H1 (cell line): ENCODE data around the gene SERP1. TPM values are rescaled to one million over a fixed set of nuclear protein-coding genes. Genes with fewer than 3 reads are reported as not detected.

Experiments used
- CTCF ChIA-PET: fragments of 300-600 bp; sonication (Branson Sonifier 250); formaldehyde crosslinking; loops from one replicate; lab custom pipeline; 2021; ENCODE audit not compliant: partially characterized antibody; lab: Charles Lee
- POLR2A ChIA-PET: fragments of 300-600 bp; sonication (Branson Sonifier 250); formaldehyde crosslinking; loops from one replicate; lab custom pipeline; 2021; ENCODE audit warnings: inconsistent platforms; ENCODE audit not compliant: partially characterized antibody; lab: Charles Lee
- DNase-seq, 2 experiments: peaks; one replicate each; pipeline versions ENCODE4 v3.0.0 to v3.0.0-alpha.2; 2010 to 2022; ENCODE audit warnings: low spot score in 2 of 2, low read depth in 1 of 2, mixed read lengths in 1 of 2
- FAIRE-seq: peaks from 2 replicates; lab custom pipeline; 2011; peaks lifted over from hg19 to GRCh38; lab: Jason Lieb, UNC
- H2AFZ ChIP-seq: 2 replicates; pipeline ENCODE4 v1.8.1; 2012; ENCODE audit warnings: low read length, inconsistent platforms
- H2AK5ac ChIP-seq: 2 replicates; pipeline ENCODE4 v1.6.1; 2013; ENCODE audit warnings: low read depth, low read length
- H2BK120ac ChIP-seq: replicated peaks from 2 replicates; pipeline ENCODE3; 2013; ENCODE audit warnings: low read depth, low read length, inconsistent platforms
- H2BK12ac ChIP-seq: 2 replicates; pipeline ENCODE4 v1.6.1; 2013; ENCODE audit warnings: low read depth, low read length
- H2BK15ac ChIP-seq: 2 replicates; pipeline ENCODE4 v1.6.1; 2013; ENCODE audit warnings: low read length
- H2BK20ac ChIP-seq: 2 replicates; pipeline ENCODE4 v1.6.1; 2013; ENCODE audit warnings: low read length
- H2BK5ac ChIP-seq: 2 replicates; pipeline ENCODE4 v1.6.1; 2013; ENCODE audit warnings: low read depth, low read length
- H3K14ac ChIP-seq: 2 replicates; pipeline ENCODE4 v1.6.1; 2013; ENCODE audit warnings: inconsistent platforms; ENCODE audit not compliant: insufficient read length
- H3K18ac ChIP-seq: 2 replicates; pipeline ENCODE4 v1.6.1; 2013; ENCODE audit warnings: low read length; ENCODE audit errors: extremely low read depth
- H3K23ac ChIP-seq: 2 replicates; pipeline ENCODE4 v1.6.1; 2013; ENCODE audit warnings: inconsistent platforms; ENCODE audit not compliant: insufficient read length
- H3K23me2 ChIP-seq: 2 replicates; pipeline ENCODE4 v1.6.1; 2013; ENCODE audit warnings: low read depth, low read length
- H3K27ac ChIP-seq: 2 replicates; pipeline ENCODE4 v1.6.1; 2011; ENCODE audit warnings: low read depth, low read length, inconsistent platforms
- H3K27me3 ChIP-seq, 4 experiments: replicated peaks in 1 of 4; 1 replicate in 1 of 4; 2 replicates in 3 of 4; pipeline versions ENCODE4 v1.6.1 to v1.8.1; 2011 to 2013; ENCODE audit warnings: low read length in 3 of 4, mild to moderate bottlenecking in 3 of 4, inconsistent platforms in 2 of 4, mixed read lengths in 2 of 4, moderate library complexity in 1 of 4; ENCODE audit not compliant: control insufficient read depth in 3 of 4, insufficient read depth in 3 of 4; ENCODE audit errors: extremely low read depth in 1 of 4
- H3K36me3 ChIP-seq, 4 experiments: 2 replicates each; pipeline versions ENCODE4 v1.6.1 to v1.8.1; 2011 to 2013; ENCODE audit warnings: mild to moderate bottlenecking in 4 of 4, low read length in 3 of 4, moderate library complexity in 2 of 4, control low read depth in 1 of 4, inconsistent platforms in 1 of 4; ENCODE audit not compliant: insufficient read depth in 4 of 4, control insufficient read depth in 2 of 4
- H3K4ac ChIP-seq: replicated peaks from 2 replicates; pipeline ENCODE3; 2013; ENCODE audit warnings: low read length, low read depth, mixed read lengths, inconsistent platforms; ENCODE audit not compliant: insufficient read length
- H3K4me1 ChIP-seq, 4 experiments: replicated peaks in 1 of 4; 1 replicate in 1 of 4; 2 replicates in 3 of 4; pipeline versions ENCODE4 v1.6.1 to v1.8.1; 2011 to 2013; ENCODE audit warnings: low read length in 3 of 4, inconsistent platforms in 2 of 4, mixed read lengths in 1 of 4; ENCODE audit not compliant: insufficient read depth in 4 of 4, control insufficient read depth in 3 of 4
- H3K4me2 ChIP-seq, 2 experiments: 2 replicates each; pipeline versions ENCODE4 v1.6.1 to v1.8.1; 2011 to 2013; ENCODE audit warnings: low read depth in 2 of 2, low read length in 2 of 2, control low read depth in 1 of 2, inconsistent platforms in 1 of 2, mild to moderate bottlenecking in 1 of 2; ENCODE audit not compliant: insufficient read depth in 1 of 2
- H3K4me3 ChIP-seq, 4 experiments: fragments of 200-600, 300-600 bp in 1 of 4; sonication (generic), shearing (Covaris generic), sonication (Bioruptor Twin) in 1 of 4; 2 replicates each; pipeline versions ENCODE4 v1.5.1 to v1.8.1; 2011 to 2016; ENCODE audit warnings: low read length in 4 of 4, low read depth in 3 of 4, control low read depth in 2 of 4, inconsistent platforms in 2 of 4, mild to moderate bottlenecking in 2 of 4, mixed read lengths in 1 of 4, moderate library complexity in 1 of 4; ENCODE audit not compliant: insufficient read depth in 2 of 4; ENCODE audit errors: extremely low read depth in 1 of 4
- H3K56ac ChIP-seq: replicated peaks from 2 replicates; pipeline ENCODE3; 2013; ENCODE audit warnings: low read depth, mild to moderate bottlenecking, mixed read lengths, low read length, inconsistent platforms; ENCODE audit not compliant: insufficient read length
- H3K79me1 ChIP-seq: 2 replicates; pipeline ENCODE4 v1.6.1; 2013; ENCODE audit warnings: low read depth, low read length, control low read depth
- H3K79me2 ChIP-seq, 2 experiments: 2 replicates each; pipeline versions ENCODE4 v1.6.1 to v1.8.1; 2012 to 2013; ENCODE audit warnings: low read length in 2 of 2, mild to moderate bottlenecking in 2 of 2, inconsistent platforms in 1 of 2; ENCODE audit not compliant: insufficient read depth in 2 of 2, control insufficient read depth in 1 of 2
- H3K9ac ChIP-seq, 4 experiments: replicated peaks in 1 of 4; 1 replicate in 1 of 4; 2 replicates in 3 of 4; pipeline versions ENCODE4 v1.6.1 to v1.8.1; 2011 to 2013; ENCODE audit warnings: low read depth in 3 of 4, low read length in 3 of 4, control low read depth in 2 of 4, mild to moderate bottlenecking in 2 of 4, moderate library complexity in 2 of 4, inconsistent platforms in 1 of 4; ENCODE audit errors: extremely low read depth in 1 of 4
- H3K9me3 ChIP-seq, 2 experiments: 2 replicates each; pipeline versions ENCODE4 v1.6.1 to v1.8.1; 2012 to 2013; ENCODE audit warnings: mild to moderate bottlenecking in 2 of 2, moderate library complexity in 2 of 2, control low read depth in 1 of 2, inconsistent platforms in 1 of 2, low read depth in 1 of 2, low read length in 1 of 2, mixed read lengths in 1 of 2; ENCODE audit not compliant: insufficient read depth in 2 of 2
- H4K20me1 ChIP-seq, 2 experiments: replicated peaks in 1 of 2; 2 replicates each; pipeline versions ENCODE3 to v1.8.1; 2011 to 2013; ENCODE audit warnings: inconsistent platforms in 2 of 2, low read length in 2 of 2, mild to moderate bottlenecking in 1 of 2; ENCODE audit not compliant: insufficient read depth in 2 of 2, control insufficient read depth in 1 of 2
- H4K5ac ChIP-seq: 2 replicates; pipeline ENCODE4 v1.6.1; 2013; ENCODE audit warnings: low read length, low read depth, mixed read lengths, inconsistent platforms; ENCODE audit not compliant: insufficient read length
- H4K8ac ChIP-seq: 2 replicates; pipeline ENCODE4 v1.8.0; 2013; ENCODE audit warnings: mild to moderate bottlenecking, moderate library complexity, low read length, inconsistent platforms; ENCODE audit not compliant: insufficient read depth; ENCODE audit errors: extremely low read depth
- H4K91ac ChIP-seq: replicated peaks from 2 replicates; pipeline ENCODE3; 2013; ENCODE audit warnings: low read length, mixed read lengths, inconsistent platforms; ENCODE audit not compliant: insufficient read length
- ATF2 ChIP-seq: IDR thresholded peaks from 2 replicates; pipeline ENCODE4 v1.6.1; 2012; ENCODE audit warnings: low read length, inconsistent platforms
- CHD2 ChIP-seq: IDR thresholded peaks from 2 replicates; pipeline ENCODE4 v1.6.1; 2012; ENCODE audit warnings: low read length, improper control_type of control experiment
- EGR1 ChIP-seq: IDR thresholded peaks from 2 replicates; pipeline ENCODE4 v1.6.1; 2011; ENCODE audit warnings: low read depth, low read length, borderline replicate concordance
- EP300 ChIP-seq, 2 experiments: IDR thresholded peaks; 1 replicate in 1 of 2; 2 replicates in 1 of 2; pipeline ENCODE4 v1.6.1; 2011 to 2012; ENCODE audit warnings: low read depth in 2 of 2, low read length in 2 of 2, mild to moderate bottlenecking in 2 of 2, borderline replicate concordance in 1 of 2, inconsistent platforms in 1 of 2, moderate library complexity in 1 of 2
- EZH2 ChIP-seq: fragments of 200-600 bp; sonication (generic); IDR thresholded peaks from 2 replicates; pipeline ENCODE4 v1.7.1; 2012; ENCODE audit warnings: low read depth, mild to moderate bottlenecking, moderate library complexity, low read length, inconsistent platforms; ENCODE audit not compliant: severe bottlenecking
- RNF2 ChIP-seq: fragments of 200-900, 300-1000 bp; sonication (generic); IDR thresholded peaks from 2 replicates; pipeline ENCODE4 v1.7.1; 2016; ENCODE audit warnings: borderline replicate concordance, low read depth, mild to moderate bottlenecking, antibody characterized with exemption, low read length; ENCODE audit not compliant: poor library complexity, severe bottlenecking; ENCODE audit errors: missing control alignments
- SIN3A ChIP-seq, 2 experiments: IDR thresholded peaks in 1 of 2; conservative IDR thresholded peaks in 1 of 2; 2 replicates each; pipeline ENCODE4 v1.6.1; 2011 to 2012; ENCODE audit warnings: low read length in 2 of 2, improper control_type of control experiment in 1 of 2, low read depth in 1 of 2, mild to moderate bottlenecking in 1 of 2
- TBP ChIP-seq: IDR thresholded peaks from 2 replicates; pipeline ENCODE4 v1.6.1; 2011; ENCODE audit warnings: low read depth, low read length, improper control_type of control experiment
- TCF12 ChIP-seq: IDR thresholded peaks from 2 replicates; pipeline ENCODE4 v1.6.1; 2011; ENCODE audit warnings: low read depth, mild to moderate bottlenecking, low read length
- WGBS, 2 experiments: shearing (Covaris generic) in 1 of 2; methylation state at CpG; one replicate each; pipeline versions ENCODE4 v1.1.6 to v1.1.7; 2013 to 2015; ENCODE audit warnings: low lambda C conversion rate in 2 of 2, mixed read lengths in 2 of 2, inconsistent platforms in 1 of 2, low coverage in 1 of 2, missing lambda C conversion rate in 1 of 2; ENCODE audit not compliant: insufficient replicate concordance in 2 of 2, insufficient coverage in 1 of 2, insufficient read length in 1 of 2; ENCODE audit errors: extremely low coverage in 1 of 2, missing lambda C conversion rate in 1 of 2; 5-methylcytosine and 5-hydroxymethylcytosine counted together
- polyA plus RNA-seq, 7 experiments: library from polyadenylated mRNA; depleted of rRNA in 3 of 7; stranded (reverse) in 5 of 7; unstranded in 2 of 7; fragments of >200 nt in 5 of 7; fragments of 200-250 nt in 2 of 7; gene quantifications; 1 replicate in 5 of 7; 2 replicates in 1 of 7; 4 replicates in 1 of 7; pipeline versions ENCODE4 v1.2.1 to v1.2.3, GENCODE V29; 2011 to 2013; ENCODE audit warnings: missing spikeins in 2 of 7, mixed read lengths in 2 of 7
- total RNA-seq: library from RNA; stranded (reverse); fragmentation: NEBNext Ultra II Directional; extraction: Animal tissue kit (Norgen Biotek cat#: 25700); gene quantifications from 2 replicates; pipeline ENCODE4 v1.2.1, GENCODE V29; 2021
- TF ChIP-seq, protein P1 (sequence below): IDR thresholded peaks from 2 replicates; pipeline ENCODE4 v1.6.1; 2011; ENCODE audit warnings: low read length, improper control_type of control experiment

Gene SERP1
- total and polyA plus RNA-seq, 2 of the 8 experiments (the other 6 are each of a cell fraction or from before 2014, with no cell fraction given): 90.3 to 98.2 TPM

- POLR2A ChIA-PET: interaction anchor here (1.1 to 1.4 kb wide), 2 partner anchors 26 to 82 kb away, joined by 3 to 5 read pairs; partner anchors contain the start of genes EIF2A, SELENOT and SERP1
- H2AFZ ChIP-seq: no peak overlapping the region
- H3K4me2 ChIP-seq: no peak overlapping the region
- no peak overlapping the region for H4K91ac ChIP-seq
- no peak for FAIRE-seq
- no peak overlapping the region for H3K4me3 ChIP-seq
- no peak overlapping the region for H2BK15ac ChIP-seq
- H2BK12ac ChIP-seq: no peak overlapping the region; the same call in 1 of the 2 replicates
- no peak for DNase-seq
- no peaks in the 10 kb centered on the region for H3K79me2 ChIP-seq
- no peaks in the 10 kb centered on the region for H3K27me3 ChIP-seq
- H3K27ac ChIP-seq: no peak overlapping the region
- no peaks in the 10 kb centered on the region for H3K4me1 ChIP-seq
- H3K9ac ChIP-seq: no peak overlapping the region
- H2BK5ac ChIP-seq: no peak overlapping the region
- H2BK20ac ChIP-seq: no peak overlapping the region
- CTCF ChIA-PET: interaction anchor here (0.9 to 1.5 kb wide), 4 partner anchors 17 to 279 kb away, joined by 3 to 4 read pairs (median 3); no protein-coding TSS in a partner anchor
- H3K79me1 ChIP-seq: no peaks in the 10 kb centered on the region
- no peak overlapping the region for H2BK120ac ChIP-seq
- H3K4ac ChIP-seq: no peak overlapping the region
- H3K18ac ChIP-seq: no peak overlapping the region
- H4K8ac ChIP-seq: no peak overlapping the region
- H3K14ac ChIP-seq: no peak overlapping the region
- H4K5ac ChIP-seq: no peak overlapping the region
- no peaks in the 10 kb centered on the region for H3K23me2 ChIP-seq
- no peak overlapping the region for H3K56ac ChIP-seq
- 92% methylated on average over 23 of the region's 24 CpGs; no CpG with 5 or more reads in 1 of the 2 experiments for WGBS, 2 experiments
- peaks cover 0 to 11% of the 10 kb centered on the region in 2 experiments; a peak in 2 of 4 replicates for H3K9me3 ChIP-seq
- no peak overlapping the region for H3K23ac ChIP-seq
- H4K20me1 ChIP-seq: no peaks in the 10 kb centered on the region
- no peaks in the 10 kb centered on the region for H3K36me3 ChIP-seq
- H2AK5ac ChIP-seq: no peak overlapping the region
- TF ChIP-seq TCF12: no peak
- TF ChIP-seq, protein P1, sequence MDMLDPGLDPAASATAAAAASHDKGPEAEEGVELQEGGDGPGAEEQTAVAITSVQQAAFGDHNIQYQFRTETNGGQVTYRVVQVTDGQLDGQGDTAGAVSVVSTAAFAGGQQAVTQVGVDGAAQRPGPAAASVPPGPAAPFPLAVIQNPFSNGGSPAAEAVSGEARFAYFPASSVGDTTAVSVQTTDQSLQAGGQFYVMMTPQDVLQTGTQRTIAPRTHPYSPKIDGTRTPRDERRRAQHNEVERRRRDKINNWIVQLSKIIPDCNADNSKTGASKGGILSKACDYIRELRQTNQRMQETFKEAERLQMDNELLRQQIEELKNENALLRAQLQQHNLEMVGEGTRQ: no peak
- no peak for TF ChIP-seq ATF2
- TF ChIP-seq RNF2: no peak
- TF ChIP-seq EGR1: no peak
- TF ChIP-seq EZH2: no peak
- no peak for TF ChIP-seq EP300 (IDR thresholded peaks at IDR 0.05; ENCODE audit: borderline replicate concordance in 1 of 2, low read depth in 2 of 2, low read length in 2 of 2)
- no peak for TF ChIP-seq TBP
- TF ChIP-seq SIN3A (conservative IDR thresholded peaks at IDR 0.05 in 1 of 2, IDR thresholded peaks at IDR 0.05 in 1 of 2; ENCODE audit: low read depth in 1 of 2, low read length in 2 of 2): no peak
- TF ChIP-seq CHD2: no peak
Observed at GRCh38 chr3:150520408-150520807, 25.9 kb downstream of the SERP1 start.
